GM18951 (cell line): ENCODE data around the gene ENDOV.

ENCODE experiments used
- POLR2A ChIP-seq: IDR thresholded peaks from 4 replicates; pipeline ENCODE4 v1.6.1; 2011; ENCODE audit warnings: mild to moderate bottlenecking; ENCODE audit not compliant: insufficient read length, insufficient read depth; ENCODE audit errors: extremely low read depth
- in situ Hi-C: fragments of 300-500 bp; cut with MboI; formaldehyde crosslinking; loops from one replicate; pipeline ENCODE4 v1.12.0; 2022; ENCODE audit warnings: low sequenced_read_pairs, mixed read lengths, inconsistent platforms; ENCODE audit not compliant: unreplicated experiment

ENDOV gene

DNA sequence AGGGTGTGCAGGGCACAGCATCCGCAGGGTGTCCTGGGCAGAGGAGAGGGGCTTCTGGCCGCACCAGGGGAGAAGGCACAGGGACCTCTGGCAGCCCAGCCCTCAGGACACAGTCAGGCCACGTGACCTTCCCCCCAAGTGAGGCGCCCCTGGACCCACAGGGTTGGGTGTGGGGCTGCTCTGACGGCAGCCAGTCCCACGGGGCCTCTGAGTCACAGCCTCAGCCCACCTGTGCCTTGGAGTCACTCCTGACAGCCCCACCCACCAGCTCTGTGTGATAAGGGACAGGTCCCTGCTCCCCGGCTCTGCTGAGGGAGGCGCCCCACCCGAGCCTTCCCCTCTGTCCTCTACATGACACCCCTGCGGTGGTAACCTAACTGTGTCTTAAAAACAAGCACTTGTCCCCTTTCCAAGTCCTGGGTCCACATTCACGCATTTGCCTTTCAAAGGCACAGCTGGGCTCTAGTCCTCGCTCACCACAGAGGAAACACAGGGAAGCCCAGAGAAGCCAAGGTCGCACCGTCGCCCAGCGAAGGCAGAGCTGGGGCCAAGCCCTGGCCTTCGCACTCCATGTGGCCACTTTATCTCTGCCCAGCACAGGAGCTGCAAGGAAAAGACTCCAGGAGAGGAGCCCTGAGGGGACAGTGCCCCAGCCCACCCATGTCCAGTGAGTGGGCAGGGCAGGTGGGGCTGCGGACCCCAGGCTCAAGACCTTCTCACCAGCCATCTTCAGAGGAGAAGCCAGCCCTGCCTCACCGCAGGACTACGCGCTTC is 66.5 kb downstream of the ENDOV start:
- no peak for TF ChIP-seq POLR2A
- in situ Hi-C loops: no loop called here

DNA sequence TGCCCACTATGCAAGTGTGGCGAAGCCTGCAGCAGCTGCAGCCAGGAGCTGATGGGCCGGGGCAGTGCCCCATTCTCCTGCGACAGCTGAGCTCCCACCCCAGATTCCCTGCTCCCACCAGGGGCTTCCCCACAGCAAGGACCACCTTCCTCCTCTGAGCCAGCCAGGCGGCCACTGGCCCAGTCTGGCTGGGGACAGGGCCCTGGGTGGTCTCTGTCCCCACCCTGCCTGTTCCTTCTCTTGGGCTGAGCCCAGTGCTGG is 67.0 kb downstream of the ENDOV start:
- in situ Hi-C loops: no loop called here
- no peak for TF ChIP-seq POLR2A

- no peak for TF ChIP-seq POLR2A
- in situ Hi-C loops: no loop called here
Measured at GRCh38 chr17:80482555-80483308, 67.8 kb downstream of the ENDOV start.

GRCh38 chr17:80485846-80486245 is 70.9 kb downstream of the ENDOV start:
- in situ Hi-C loops: no loop called here
- no peak for TF ChIP-seq POLR2A

- in situ Hi-C loops: no loop called here
- TF ChIP-seq POLR2A: no peak
Measured at GRCh38 chr17:80486692-80487091, 71.7 kb downstream of the ENDOV start.

GRCh38 chr17:80487511-80487910 is 72.5 kb downstream of the ENDOV start:
- in situ Hi-C loops: no loop called here
- TF ChIP-seq POLR2A: no peak
